AML-193 (cell line): ENCODE data around the gene IDH3G.

ENCODE experiments used
- DNase-seq, 2 experiments: peaks; one replicate each; lab custom pipeline; 2025; lab: John Stamatoyannopoulos, UW

Gene IDH3G

DNA sequence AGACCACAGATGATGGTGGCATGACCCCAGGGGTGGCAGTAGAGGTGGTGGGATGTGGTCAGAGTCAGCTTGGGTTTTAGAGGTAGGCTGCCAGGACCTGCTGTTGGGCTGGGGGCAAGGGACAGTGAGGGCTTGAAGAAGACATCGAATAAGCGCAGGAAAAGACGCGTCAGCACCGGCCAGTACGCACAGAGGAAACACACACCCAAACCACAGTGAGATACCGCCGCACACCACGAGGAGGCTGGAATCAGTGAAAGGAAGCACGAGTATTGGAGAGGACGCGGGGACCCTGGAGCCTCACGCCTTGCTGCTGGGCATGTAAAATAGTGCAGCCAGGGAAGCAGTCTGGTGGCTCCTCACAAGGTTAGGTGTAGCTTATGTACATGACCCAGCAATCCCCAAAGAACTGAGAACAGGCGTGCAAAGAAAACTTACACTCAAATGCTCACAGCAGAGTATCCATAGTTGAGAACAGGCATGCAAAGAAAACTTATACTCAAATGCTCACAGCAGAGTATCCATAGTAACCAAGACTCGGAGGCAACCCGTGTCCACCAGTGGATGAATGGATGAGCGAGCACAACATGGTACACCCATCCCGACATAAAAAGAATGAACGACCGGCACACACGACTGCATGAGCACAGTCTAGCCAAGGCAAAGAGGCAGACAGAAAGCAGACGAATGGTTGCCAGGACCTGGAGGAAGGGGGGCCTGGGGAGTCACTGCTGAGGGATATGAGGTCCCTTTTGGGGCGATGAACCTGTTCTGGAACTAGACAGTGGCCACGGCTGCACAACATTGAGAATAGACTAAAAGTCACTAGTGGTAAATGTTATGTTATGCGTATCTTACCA, 22.9 kb upstream of the IDH3G start:
- DNase-seq: no peak

DNA sequence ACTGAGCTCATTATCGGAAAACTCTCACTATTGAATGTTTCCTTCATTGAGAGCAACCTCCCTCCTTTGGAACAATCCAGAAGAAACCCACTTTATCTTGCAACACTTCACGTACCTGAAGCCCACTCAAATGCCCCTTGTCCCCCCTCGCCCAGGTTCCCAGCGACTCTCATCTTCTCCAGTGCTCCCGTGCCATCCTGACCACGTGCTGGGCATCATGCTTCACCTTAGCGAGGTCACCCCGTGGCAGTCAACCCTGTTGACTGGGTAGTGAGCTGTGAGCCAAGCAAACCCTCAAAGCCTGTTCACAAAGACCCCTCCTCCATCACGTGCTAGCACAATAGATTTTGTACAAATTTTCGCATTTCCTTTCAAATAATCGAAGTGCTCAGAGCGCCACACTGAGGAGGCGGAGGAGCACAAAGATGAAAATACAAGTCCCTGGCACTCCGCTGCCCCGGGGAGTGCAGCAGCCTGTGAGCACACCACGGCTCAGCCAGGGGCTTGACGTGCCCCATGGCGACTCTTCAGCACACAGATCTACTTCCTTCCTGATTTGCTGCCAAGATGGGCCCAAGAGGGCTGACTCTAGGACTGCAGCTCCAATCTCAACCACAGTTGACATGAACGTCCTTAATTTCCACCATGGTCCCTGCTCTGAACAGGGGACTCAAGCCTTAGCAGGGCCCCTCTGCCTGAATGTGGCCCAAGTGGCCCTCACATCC, 20.6 kb upstream of the IDH3G start:
- no peak for DNase-seq

DNA sequence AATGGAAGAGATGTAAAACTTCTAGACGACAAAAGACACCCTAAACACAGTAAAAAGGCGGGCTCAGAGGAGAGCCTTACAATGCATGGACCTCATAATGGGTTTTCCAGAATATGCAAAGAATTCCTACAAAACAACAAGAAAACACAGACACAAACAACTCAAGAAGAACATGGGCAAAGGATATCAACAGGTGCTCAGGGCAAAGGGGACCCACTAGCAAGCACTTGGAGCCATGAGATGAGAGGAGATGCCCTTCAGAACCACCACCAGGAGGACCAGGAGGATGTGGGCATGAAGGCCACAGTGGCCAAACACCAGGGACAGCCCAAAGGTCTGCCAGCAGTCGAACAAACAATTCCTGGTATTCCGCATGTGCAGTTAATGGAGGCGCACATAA, 19.0 kb upstream of the IDH3G start:
- DNase-seq: no peak

DNA sequence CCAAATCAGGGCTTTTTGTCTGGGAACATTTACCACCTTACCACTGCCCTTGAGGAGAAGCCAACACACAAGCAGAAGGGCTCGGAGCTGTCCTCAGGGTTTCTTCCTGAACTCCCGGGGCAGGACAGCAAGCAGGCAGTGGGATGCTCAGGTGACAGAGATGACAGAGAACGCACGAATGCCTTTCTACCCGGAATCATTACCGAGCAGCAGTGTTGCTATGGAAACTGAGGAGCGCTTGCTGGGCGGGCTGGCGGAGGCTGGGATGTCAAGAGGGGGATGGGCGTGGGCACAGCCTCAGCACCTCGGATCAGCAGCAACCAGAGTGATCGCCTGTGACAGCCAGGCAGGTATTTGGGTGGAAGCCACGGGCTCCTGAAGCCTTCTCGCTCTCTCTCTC, 18.0 kb upstream of the IDH3G start:
- DNase-seq: no peak

DNA sequence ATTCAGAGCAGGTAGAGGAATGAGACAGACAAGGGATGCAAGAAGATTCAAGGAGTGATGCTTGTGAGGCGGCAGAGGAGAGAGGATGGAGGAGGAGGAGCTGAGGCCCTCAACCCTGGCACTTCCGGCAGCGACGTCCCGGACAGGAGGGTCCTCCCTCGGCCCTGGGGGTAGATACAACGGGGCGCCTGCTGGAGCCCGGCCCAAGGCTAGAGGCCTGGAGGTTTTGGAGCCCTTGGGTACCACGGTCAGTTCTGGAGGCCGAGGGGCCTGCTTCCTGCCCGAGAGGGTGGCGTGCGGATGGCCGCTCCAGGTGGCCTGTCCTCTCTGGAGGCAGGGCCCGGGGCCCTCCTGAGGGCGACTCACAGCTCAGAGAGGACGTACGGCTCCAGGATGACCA, 13.8 kb upstream of the IDH3G start:
- no peak for DNase-seq

DNA sequence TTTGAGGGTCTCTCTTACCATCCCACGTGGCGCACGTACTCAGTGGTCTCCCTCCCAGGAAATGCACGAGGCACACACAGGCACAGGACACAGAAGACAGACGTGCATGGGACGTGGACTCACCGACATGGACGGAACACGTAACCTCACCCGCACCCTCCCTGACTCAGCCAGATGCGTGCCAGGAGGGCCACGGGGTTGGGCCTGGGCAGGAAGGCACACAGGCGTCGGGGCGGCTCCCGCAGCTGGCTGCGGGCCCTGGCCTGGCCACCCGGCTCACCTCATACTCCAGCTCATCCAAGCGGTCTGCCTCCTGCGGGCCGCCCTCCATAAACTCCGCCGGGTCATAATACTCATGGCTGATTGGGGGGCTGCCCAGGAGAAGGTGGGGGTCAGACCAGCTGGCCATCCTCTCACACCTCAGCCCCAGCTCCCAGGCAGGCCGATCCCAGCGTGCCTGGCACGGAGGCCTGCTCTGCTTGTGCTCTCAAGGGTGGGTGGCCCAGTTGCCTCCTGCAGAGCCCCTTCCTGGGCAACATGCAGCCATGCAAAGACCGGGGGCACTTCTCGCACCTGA, 12.9 kb upstream of the IDH3G start:
- no peak for DNase-seq

DNA sequence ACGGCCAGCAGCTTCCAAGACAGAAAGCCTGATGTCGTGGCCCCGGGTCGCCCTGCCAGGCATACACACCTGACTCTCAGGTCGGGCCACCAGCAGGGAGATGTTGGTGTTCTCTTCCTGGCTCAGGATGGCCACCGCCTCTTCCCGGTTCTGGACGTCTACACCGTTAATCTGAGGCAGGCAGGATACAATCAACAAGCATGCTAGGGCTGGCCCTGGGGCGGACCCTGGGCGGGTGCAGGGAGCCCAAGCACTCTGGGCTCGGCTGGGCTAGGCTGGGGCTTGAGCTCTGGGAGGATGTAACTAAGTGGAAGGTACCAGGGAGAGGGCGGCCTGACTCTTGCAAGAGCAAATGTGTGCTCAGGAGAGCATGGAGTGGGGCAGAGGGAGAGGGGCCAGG, 11.3 kb upstream of the IDH3G start:
- no peak for DNase-seq

DNA sequence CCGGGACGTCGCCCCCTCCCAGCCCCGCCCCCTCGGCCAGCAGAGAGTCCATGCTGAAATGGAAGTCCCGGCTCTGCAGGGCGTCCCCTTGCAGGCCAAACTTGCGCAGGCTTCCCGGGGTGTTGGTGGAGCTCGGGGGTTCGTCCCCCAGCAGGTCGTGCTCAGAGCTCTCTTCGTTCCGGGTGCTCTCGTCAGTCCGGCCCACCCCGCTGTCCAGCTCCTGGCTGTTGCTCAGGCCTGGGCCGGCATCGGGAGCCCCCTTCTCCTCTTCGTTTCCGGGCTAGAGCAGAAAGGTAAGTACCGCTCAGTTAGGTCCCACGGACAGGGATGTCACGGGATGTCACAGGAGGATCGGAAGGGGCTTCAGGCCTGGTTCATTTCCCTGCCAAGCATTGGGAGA, 10.4 kb upstream of the IDH3G start:
- no peak for DNase-seq

DNA sequence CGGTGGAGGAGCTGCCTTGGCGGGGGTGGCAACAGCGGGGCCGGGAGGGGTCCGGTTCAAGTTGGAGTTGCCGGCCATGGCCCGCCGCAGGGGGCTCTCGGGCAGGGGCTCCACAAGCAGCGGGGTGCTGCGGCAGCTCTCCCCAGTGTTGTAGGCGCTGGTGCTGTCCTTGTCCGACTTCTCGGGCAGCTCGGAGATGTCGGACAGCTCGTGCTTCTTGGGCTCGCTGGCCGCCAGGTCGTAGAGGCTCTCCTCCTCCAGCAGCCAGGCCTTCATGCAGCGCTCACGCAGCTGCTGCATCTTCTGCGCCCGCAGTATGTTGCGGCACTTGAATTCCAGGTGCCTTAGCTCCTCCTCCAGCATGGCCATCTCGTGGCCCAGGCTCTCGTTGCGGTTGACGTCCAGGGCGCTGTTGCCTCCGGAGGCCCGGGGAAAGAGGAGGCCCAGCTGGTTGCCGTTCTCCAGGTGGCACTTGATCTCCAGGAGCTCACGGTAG, 10.0 kb upstream of the IDH3G start:
- DNase-seq: no peak

DNA sequence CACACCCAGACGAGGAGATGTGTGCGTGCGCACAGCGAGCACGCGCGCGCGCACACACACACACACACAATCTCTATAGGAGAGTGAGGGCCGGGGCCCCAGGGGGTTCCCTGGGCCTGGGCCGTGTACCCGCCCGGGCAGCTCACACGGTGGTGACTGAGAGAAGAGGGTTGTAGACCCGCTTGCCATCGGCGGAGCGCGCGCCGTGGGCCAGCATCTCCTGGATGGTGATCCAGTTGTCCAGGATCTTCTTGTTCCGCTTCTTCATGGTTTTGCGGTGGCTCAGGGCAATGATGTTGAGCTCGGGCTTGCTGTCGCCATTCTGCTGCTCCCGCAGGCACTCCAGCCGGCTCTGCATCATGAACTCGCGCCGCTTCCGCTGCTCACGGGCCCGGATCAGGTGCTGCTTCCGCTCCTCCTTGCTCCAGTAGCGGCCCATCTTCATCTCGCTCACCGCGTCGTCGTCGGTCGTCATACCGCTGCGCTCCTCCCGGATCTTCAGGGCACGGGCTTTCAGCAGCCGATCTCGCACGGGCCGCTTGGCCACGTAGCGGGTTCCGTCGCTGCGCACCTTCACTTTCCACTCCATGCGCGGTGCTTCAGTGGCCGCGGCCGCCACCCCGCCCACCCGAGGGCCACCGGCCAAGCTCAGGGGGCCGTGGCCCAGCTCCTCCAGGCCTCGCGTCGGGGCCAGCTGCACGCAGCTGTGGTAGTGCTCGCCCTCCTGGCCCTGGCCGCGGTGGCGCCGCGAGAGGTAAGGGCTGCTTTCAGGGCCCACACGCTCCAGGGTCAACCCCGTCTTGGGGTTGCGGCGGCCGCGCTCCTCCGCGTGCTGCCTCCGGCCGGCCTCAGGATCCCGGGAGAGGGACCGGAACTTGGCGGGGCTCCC, 9.3 kb upstream of the IDH3G start:
- no peak for DNase-seq

DNA sequence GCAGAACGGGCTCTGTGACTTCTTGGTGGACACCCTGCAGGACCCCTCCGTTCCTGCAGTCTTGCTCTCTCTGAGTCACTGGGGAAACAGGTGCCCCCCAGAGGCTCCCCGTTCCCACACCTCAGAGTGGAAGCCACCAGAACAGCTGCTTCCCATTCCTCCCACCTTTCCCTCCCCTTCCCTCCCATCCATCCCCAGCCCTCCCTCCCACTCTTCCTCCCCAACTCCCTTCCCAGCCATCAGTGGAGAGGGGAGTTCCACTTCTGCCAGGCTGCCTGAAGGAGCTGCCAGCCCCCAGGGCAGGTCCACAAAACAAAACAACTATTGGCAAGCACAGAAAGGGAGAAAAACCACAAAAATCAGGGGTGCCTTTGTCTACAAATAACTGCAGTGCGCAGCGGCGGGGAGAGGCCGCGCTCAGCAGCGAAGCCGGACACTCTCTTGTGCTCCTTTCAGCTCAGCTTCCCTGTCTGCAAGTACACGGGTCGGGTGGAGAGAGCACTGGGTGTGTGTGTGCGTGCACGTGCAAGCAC, 8.4 kb upstream of the IDH3G start:
- DNase-seq: no peak

DNA sequence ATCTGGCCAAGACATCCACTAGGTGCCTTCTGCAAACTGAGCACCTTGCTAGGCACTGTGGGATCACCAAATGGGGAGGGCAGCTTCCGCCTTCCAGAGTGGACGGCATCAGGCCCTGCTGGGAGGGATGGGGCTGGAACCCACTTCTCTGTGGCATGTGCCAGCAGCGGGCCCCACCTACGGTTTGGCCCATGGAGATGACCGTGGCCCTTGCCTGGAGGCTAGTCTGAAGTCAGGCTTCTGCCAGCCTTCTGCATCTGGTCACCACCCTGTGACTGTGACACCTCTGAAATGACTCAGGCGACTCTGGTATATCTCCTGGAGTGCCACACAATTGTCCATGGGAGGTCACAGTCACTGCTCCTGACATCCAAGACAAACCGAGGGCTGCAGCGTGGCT, 7.5 kb upstream of the IDH3G start:
- no peak for DNase-seq

DNA sequence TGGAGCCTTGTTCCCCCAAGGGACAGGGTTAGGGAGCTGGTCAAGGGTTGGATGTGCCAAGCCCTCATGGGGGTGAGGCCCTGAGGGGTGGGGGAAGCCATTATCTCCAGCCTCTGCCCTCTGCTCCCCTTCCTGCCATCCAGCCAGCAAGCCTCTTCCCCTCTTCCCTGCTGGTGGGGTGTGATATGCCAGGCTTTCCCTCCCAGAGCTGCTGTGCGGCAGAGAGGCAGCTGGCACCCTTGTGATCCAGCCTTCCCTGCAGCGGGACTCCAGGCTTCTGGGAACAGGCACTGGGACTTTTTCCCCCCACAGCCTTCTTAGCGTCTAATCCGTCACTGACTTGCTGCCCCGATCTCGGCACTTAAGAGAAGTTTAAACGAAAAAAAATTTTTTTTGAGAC, 6.6 kb upstream of the IDH3G start:
- no peak for DNase-seq

DNA sequence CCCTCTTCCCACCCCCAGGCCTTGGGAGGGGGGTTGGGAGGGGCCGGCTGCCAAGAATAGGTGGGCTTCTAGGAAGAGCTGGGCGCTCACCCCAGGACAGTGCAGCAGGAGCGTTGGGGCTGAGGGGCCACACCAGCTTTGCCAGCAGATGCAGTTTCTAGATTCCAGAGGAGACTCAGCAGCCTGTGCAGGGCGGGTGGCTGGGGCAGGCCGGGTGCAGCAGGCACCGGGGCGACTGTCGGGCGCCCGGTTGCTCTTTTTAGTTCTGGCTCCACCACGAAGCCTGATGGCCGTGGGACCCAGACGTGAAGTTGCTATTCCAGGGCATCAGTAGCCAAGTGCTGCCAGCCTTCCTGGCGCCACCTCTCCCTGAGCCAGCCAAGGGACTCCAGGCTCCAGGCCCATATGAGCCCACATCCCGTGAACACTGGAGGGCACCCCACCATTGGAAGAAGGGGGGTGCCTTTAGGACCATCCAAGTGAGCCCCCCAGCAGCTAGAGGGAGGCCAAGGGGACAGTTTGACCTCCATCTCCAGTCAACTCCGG, 6.1 kb upstream of the IDH3G start:
- no peak for DNase-seq

DNA sequence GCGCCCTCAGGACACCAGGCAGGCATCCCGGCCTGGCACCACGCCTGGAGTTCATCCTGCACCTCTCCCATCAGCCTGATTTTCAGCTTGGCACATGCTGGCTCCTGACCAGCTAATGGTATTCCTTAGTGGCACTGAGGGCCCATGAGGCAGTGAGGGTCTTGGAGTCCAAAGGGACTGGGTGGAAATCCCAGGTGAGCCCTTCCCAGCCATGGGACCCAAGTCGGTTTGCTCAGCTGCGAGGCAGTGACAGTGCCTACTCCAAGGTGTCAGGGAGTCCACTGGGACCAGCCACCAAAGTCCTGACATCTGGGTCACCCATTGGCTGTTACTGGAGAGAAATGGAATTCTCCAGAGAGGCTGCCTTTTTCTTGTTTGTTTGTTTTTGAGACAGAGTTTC, 5.2 kb upstream of the IDH3G start:
- DNase-seq: no peak

DNA sequence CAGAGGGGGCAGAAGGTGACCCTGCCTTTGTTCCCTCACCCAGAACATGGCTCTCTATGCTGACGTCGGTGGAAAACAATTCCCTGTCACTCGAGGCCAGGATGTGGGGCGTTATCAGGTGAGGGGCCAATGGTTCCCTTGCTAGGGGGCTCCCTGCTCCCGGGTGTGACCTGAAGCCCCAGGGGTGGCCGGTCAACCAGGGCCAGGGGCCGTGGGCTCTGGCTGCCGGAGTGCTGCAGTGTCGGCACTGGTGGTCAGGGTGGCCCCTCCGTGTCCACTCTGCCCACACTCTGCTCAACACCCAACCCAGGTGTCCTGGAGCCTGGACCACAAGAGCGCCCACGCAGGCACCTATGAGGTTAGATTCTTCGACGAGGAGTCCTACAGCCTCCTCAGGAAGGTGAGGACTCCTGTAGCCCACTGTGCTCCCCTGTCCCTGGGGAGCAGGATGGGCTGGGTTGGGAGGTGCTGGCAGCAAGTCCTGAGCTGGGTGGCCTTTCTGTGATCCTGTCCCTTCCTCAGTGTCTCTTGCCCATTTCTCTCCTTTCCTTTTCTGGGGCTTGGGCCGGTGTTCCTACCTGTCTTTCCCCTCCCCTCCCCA, 3.3 kb upstream of the IDH3G start:
- DNase-seq: no peak

DNA sequence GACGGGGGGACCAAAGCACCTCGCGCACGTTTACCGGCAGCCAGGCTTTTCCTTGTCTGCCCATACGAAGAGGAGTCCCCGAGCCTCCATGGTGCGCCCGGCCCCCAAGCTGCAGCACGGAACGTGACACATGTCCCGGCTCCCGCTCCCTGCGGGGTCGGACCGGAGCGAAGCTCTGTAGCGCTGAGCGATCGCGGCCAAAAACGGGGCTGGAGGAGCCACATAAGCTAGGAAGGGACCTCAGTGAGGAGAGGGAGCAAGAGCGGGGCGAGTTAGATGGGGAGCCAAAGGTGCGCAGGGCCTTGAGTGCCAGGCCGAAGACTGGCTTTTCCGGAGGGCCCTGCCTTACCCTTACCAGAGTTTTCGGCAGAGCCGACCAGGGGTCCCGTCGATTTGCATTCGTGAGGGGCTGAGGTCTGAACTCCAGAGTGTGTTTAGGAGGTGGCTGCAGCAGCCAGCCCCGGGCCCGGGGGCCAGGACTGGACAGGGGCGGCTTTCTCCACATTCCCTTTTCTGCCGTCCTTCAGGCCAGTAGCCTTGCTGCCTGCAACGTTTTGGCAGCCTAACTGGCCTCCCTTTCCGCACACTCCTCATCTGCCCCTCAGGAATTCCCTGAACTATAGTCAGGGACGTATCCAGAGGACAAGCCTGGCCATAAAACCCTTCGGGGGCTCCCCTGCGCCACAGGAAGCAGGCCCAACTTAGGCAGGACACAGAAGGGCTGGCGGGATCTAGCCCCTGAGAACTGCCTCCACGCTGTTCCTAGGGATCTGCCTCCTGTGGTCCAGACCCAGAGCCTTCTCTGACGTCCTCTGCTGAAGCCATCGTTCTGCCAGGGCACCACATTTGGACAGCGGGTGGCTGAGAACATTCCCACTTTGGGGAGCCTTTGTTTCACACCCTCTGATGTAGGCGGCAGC, 982 bp upstream of the IDH3G start:
- no peak for DNase-seq

DNA sequence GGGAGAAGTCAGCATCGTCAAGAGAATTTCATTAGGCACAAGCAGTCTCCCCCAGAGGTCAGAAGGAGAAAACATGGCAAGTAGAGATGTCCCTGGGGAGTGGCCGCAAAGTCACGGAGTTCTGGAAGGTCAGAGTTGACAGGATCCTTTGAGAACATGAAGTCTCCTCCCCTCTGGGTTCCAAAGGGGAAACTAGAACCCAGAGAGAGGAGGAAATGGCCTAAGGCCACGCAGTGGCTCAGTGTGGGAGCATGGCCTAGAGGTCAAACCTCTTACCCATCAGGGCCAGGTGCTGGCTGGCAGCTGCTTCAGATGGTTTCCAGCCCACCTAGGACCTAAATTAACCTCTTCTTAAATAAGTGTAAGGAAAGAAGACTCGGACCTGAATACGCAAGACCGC, 884 bp downstream of the IDH3G start:
- peak; percentile 9 to 10 for DNase-seq

DNA sequence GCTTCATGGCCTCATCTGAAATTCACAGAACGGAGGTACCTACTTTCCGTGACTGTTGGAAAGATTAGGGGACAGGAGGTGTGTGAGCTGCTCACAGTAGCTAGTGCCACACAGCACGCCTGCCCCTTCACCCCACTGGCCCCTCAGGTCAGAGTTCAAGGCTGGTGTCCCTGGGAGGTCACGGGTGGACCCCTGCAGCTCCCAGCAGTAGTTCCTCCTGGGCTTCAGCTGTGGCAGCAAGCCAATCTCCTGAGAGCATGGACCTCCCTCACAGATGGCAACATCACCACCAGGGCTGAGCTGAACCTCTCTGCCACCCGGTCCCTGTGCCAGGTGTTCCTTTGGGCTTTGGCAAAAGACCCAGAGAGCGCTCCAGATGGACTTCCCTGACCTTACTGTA, 1.8 kb downstream of the IDH3G start:
- no peak for DNase-seq
